B cell (primary cell): ENCODE results near the gene RAD51D.

Experiments
- EZH2 ChIP-seq: IDR thresholded peaks from 2 replicates; pipeline ENCODE4 v1.6.1; 2012; ENCODE audit warnings: borderline replicate concordance, low read depth, mild to moderate bottlenecking, moderate library complexity, low read length; ENCODE audit not compliant: insufficient read depth, poor library complexity, severe bottlenecking
- TF ChIP-seq, protein P1 (sequence below): fragments of 200-600 bp; IDR thresholded peaks from one replicate; pipeline ENCODE4 v1.8.0; 2022; ENCODE audit warnings: antibody characterized with exemption, mild to moderate bottlenecking

DNA sequence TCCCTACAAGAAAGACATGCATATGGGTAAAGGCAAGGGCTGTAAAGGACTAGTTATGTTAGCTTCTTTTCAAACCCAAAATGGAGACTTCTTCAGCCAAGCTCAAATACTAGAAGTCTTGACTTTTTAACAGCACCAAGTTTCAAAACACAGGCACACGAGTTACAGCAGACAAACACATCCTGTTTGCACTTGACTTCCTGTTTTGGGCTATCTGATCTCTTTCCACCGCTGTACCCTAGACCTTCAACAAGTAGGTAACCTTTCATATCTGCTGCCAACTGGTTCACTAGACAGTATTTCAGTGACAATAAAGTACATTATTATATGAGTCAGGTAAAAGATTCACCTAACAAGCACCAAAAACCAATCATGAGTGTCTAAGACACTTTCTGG is 68.5 kb downstream of the RAD51D start:
- TF ChIP-seq EZH2: no peak
- TF ChIP-seq, protein P1, sequence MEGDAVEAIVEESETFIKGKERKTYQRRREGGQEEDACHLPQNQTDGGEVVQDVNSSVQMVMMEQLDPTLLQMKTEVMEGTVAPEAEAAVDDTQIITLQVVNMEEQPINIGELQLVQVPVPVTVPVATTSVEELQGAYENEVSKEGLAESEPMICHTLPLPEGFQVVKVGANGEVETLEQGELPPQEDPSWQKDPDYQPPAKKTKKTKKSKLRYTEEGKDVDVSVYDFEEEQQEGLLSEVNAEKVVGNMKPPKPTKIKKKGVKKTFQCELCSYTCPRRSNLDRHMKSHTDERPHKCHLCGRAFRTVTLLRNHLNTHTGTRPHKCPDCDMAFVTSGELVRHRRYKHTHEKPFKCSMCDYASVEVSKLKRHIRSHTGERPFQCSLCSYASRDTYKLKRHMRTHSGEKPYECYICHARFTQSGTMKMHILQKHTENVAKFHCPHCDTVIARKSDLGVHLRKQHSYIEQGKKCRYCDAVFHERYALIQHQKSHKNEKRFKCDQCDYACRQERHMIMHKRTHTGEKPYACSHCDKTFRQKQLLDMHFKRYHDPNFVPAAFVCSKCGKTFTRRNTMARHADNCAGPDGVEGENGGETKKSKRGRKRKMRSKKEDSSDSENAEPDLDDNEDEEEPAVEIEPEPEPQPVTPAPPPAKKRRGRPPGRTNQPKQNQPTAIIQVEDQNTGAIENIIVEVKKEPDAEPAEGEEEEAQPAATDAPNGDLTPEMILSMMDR: no peak
